ENCODE data around the gene ABCF3.

- no peak for TF ChIP-seq POLR2AphosphoS5 (IDR thresholded peaks at IDR 0.05; ENCODE audit: low read depth, low read length)
- no peak for TF ChIP-seq TAF1 (IDR thresholded peaks at IDR 0.05; ENCODE audit: borderline replicate concordance, low read depth, low read length)
- no peak for TF ChIP-seq POLR2A (IDR thresholded peaks at IDR 0.05; ENCODE audit: low read depth, low read length)
These were observed 42.7 kb upstream of the ABCF3 start for GRCh38 chr3:184143327-184143726.
